GM12891 (cell line): ENCODE data around the gene TENM3. TPM values are rescaled to one million over a fixed set of nuclear protein-coding genes. Genes with fewer than 3 reads are reported as not detected.
"Not testable (repeated sequence)": the region's sequence is repeated elsewhere in the genome, so short reads cannot be mapped to it uniquely, and the experiment has no call there.

ENCODE experiments used
- DNase-seq: peaks from one replicate; pipeline ENCODE4 v3.0.0; 2011; ENCODE audit warnings: low spot score; ENCODE audit not compliant: insufficient read length
- FAIRE-seq: peaks from 2 replicates; lab custom pipeline; 2011; peaks lifted over from hg19 to GRCh38; lab: Jason Lieb, UNC
- PAX5 ChIP-seq: IDR thresholded peaks from 2 replicates; pipeline ENCODE4 v1.6.1; 2011; ENCODE audit warnings: low read length, moderate library complexity, mild to moderate bottlenecking; ENCODE audit not compliant: insufficient read depth, severe bottlenecking
- POLR2A ChIP-seq: IDR thresholded peaks from 2 replicates; pipeline ENCODE4 v1.6.1; 2011; ENCODE audit warnings: low read depth, low read length, control low read depth
- POLR2AphosphoS5 ChIP-seq: IDR thresholded peaks from 2 replicates; pipeline ENCODE4 v1.6.1; 2011; ENCODE audit warnings: low read depth, low read length, control low read depth
- POU2F2 ChIP-seq: IDR thresholded peaks from 2 replicates; pipeline ENCODE4 v1.6.1; 2011; ENCODE audit warnings: low read depth, mild to moderate bottlenecking, control low read depth, low read length, moderate library complexity
- SPI1 ChIP-seq: IDR thresholded peaks from 2 replicates; pipeline ENCODE4 v1.6.1; 2011; ENCODE audit warnings: low read depth, low read length, control low read depth
- TAF1 ChIP-seq: IDR thresholded peaks from 2 replicates; pipeline ENCODE4 v1.6.1; 2011; ENCODE audit warnings: low read depth, low read length, control low read depth
- polyA plus RNA-seq: library from polyadenylated mRNA; unstranded; fragments of >200 nt; gene quantifications from one replicate; pipeline ENCODE4 v1.2.1, GENCODE V29; 2012; ENCODE audit warnings: low read depth, missing spikeins, inconsistent platforms; ENCODE audit not compliant: missing spikeins

The TENM3 gene
- polyA plus RNA-seq, result 0.63 TPM

DNA sequence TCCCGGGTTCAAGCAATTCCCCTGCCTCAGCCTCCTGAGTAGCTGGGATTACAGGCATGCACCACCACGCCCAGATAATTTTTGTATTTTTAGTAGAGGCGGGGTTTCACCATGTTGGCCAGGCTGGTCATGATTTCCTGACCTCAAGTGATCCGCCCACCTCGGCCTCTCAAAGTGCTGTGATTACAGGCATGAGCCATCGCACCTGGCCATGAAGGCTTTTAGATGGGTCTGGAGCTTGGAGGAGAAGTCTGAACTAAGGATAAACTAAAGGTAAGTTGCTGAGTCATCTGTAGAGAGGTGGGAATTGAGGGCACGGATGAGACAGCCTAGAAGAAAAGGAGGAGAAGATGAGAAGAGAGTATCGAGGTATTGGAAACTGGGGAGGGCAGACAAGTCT, at the start of gene TENM3:
TSS of gene TENM3 (plus strand) at position 199 of the 400 bp plus-strand sequence. CDS start 80,619 bp downstream, outside the sequence.
- DNase-seq, FAIRE-seq: not testable (repeated sequence)

DNA sequence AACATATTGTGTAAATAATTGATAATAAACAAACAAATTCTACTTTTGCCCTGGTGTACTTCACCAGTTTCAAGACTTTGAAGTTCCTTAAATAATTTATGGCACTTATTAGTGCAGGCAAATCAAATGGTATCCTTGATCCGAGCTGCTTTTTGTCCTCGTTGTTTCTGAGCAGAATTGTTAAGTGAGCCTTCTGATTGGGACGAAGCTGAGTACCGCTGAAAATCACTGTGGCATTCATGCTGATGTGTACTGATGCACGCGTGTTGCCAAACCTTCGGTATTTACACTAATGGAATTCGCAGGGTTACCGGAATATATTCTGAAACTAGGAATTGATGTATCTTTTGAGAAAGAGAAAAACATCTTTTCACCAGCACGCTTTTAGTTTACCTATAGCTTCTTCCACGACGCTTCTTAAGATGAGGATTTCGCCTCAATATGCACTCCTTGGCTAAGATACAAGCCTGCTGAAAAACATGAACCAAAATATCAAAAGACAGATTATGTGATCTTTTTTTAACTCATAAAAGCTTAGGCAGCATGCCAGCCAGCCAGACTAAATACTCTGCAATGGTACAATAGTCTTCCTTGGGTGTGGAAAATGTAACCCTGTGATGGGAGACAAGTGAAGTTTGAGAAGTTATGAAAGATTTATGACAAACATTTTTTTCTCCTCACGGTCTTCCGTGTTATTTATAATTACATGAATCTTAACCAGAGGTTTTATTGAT, 48.9 kb upstream of the TENM3 start:
- DNase-seq, result no peak
- TF ChIP-seq SPI1, result no peak
- TF ChIP-seq POLR2AphosphoS5, result no peak
- no peak for TF ChIP-seq POLR2A
- TF ChIP-seq TAF1, result no peak
- TF ChIP-seq PAX5, result no peak
- no peak for TF ChIP-seq POU2F2
- FAIRE-seq, result no peak

DNA sequence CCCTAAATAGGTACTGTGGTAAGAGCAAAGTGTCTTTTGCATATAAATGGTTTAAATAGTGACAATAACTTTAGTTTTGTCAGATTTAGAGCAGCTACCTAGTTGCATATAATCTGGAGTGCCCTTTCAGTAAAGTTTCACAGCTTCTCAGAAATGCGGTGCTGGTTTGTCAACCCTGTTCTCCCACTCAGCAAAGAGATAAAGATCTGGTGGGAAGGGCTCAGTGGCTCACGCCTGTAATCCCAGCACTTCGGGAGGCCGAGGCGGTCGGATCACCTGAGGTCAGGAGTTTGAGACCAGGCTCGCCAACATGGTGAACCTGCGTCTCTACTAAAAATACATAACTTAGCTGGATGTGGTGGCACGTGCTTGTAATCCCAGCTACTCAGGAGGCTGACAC, 45.6 kb upstream of the TENM3 start:
- no peak for TF ChIP-seq PAX5
- DNase-seq (no peak), FAIRE-seq (no peak)

DNA sequence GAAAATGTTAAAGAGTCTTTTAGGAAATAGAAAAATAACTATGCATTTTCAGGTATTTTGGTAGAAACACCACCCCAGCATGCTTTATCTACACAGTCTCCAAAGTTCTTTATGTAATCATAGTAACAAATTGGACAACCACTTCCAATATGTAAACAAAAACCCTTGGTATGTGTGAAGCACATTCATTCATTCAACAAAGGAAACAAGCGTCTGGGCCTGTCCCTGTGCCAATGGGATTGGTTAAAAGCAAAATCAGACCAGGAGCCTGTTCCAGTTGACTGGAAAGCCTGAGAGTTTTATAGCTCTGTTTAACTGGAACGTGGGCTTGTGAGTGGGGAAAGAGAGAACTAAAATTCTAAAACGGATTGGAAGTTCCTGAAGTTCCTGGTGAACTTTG, 41.3 kb upstream of the TENM3 start:
- FAIRE-seq, result no peak

DNA sequence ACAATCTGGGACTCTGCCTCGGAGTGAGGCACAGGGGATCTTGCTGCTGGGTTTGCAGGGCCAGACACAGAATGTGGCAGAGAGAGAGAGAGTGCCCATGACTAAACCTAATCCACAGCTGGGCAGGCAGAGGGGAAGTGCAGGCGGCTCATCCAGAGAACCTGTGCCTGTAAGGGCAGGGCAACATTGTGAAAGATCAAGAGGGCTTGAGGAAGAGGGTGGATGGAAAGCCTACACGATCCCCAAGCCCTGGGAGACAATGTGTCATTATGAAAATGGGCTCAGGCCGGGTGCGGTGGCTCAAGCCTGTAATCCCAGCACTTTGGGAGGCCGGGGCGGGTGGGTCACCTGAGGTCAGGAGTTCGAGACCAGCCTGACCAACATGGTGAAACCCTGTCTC, 40.6 kb upstream of the TENM3 start:
- no peak for FAIRE-seq
- no peak for DNase-seq
- TF ChIP-seq POLR2AphosphoS5, result no peak
- no peak for TF ChIP-seq TAF1

More for the DNA sequence above, 41.3 kb upstream of the TENM3 start:
- no peak for DNase-seq
- TF ChIP-seq POU2F2 (no peak), POLR2AphosphoS5 (no peak), SPI1 (no peak), TAF1 (no peak), PAX5 (no peak), POLR2A (no peak)

DNA sequence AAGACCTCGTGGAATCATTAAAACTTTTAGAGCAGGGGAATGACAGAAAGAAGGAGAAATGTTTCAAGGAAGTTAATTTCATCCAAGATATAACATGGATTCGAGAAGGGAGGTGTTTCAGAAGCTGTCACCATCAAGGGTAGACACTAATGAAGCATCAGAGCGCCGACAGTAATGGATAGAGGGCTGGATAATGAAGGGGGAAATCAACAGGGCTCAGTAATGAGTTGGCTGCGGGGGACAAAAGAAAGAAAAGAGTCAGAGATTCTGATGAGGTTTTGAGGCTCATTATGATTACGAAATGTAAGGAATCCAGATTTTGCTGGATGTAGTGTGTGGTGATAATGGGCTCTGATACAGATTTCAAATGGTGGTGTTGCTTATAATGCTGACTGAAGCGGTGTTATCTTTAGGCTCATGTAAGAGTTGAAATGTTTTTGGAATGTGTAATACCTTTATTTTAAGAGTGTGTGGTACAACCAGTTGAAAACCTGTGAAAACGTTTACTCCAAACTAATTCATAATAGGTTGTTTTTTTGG, 39.3 kb upstream of the TENM3 start:
- FAIRE-seq, result no peak
- TF ChIP-seq TAF1 (no peak), POLR2A (no peak), POLR2AphosphoS5 (no peak), POU2F2 (no peak), PAX5 (no peak), SPI1 (no peak)
- DNase-seq, result no peak

DNA sequence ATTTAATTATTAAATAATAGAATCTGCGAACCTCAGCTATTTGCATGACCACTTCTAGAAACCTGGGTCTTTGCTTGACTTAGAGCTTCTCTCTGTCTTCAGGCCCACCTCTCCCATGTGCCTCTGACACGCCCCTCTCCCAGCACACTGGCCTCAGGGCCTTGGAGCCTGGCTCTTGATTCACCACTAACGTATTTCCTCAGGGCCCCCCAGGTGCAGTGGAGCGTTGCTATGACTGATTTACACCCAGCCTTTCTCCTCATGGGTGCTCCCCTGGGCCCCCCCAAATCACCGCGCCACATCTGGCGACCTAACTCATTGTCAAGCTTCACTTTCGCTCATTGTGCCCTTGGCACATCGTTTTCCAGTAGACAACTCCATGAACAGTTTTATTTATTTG, 37.9 kb upstream of the TENM3 start:
- TF ChIP-seq POLR2A (no peak), TAF1 (no peak), POU2F2 (no peak), SPI1 (no peak), PAX5 (no peak), POLR2AphosphoS5 (no peak)
- DNase-seq, result no peak
- no peak for FAIRE-seq

DNA sequence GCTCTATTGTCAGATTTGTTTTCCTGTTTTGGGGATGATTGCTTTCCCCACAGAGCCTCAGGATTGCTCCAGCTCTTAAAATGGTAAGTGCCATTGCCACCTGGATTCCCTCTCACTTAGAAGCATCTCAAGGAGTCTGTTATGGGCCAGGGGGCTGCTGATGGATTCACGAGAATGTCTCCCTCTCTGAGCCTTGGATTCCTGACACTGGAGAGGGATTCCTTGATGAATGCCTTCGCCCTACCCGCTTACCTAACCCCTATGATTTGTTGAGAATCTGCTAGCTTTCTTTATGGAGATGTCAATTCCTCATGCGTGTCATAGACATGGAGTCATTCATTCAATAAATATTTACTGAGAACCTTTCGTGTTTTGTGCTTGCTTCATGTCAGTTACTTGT, 36.9 kb upstream of the TENM3 start:
- TF ChIP-seq POU2F2 (no peak), POLR2A (no peak), POLR2AphosphoS5 (no peak)
- DNase-seq (no peak), FAIRE-seq (no peak)

DNA sequence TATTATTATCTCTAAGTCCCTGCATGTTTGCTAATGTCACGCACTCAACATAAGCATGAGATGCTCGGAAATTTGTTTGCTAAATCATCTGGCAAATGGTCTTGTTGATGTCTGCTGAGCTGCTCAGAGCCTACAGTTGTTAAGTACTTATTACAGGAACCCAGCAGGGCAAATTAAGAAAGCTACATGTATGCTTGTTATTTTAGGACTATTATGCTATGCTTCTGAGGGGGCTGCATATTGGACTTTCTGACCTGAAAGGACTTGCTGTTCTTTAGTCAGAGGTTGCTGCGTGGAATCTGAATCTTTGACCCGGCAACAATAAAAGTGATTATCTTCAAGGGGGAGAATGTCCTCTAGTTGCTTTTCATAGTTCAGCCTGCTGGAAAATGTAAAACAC, 36.3 kb upstream of the TENM3 start:
- no peak for DNase-seq
- FAIRE-seq, result no peak
- TF ChIP-seq TAF1 (no peak), POLR2A (no peak), POU2F2 (no peak), SPI1 (no peak), POLR2AphosphoS5 (no peak), PAX5 (no peak)

DNA sequence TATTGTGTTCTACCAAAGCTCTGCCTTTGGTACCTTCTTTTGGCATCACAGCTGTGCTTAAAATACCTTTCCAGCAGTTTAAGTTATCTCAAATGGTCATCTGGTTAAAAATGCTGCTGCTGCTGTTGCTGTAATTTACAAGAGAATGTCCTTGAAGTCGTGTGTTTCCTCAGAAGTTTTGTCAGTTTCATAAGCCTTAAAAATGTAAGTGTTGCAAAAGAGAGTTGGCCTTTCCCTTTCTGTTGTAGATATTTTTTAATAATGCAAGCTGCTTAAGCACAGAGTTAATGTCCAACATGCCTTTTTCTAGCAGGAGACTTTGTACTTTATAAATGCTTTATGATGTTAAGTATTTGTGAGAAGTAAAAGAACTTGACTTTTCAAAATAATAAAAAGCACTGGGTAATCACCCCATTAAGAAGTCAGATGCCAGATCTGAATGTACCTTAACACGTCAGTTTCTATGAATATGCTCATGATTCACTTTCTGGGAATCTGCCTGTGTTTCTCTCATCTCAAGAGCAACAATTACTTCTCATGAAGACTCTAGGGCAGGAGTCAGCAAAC, 35.3 kb upstream of the TENM3 start:
- no peak for DNase-seq
- FAIRE-seq, result no peak

DNA sequence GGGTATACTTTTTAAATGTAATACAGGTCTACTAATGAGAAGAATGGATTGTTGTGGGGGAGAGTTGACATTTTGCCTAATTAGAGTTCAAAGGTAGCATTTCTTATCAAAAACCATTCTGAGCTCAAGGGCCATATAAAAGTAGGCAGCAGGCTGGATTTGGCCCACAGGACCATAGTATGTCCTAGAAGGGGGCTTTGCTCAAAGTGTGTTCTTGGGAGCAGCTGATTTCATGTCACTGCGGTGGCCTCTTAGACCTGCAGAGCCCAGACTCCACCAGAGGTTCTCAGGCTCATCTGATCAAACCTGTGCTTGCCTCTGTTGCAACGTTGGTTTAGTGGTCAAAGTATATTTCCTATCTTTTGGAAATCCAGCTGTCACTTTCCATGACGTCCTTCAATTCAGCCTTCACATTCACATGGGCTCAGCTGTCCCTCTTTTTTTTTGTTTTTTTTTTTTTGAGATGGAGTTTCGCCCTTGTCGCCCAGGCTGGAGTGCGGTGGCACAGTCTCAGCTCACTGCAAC, 34.6 kb upstream of the TENM3 start:
- DNase-seq (no peak), FAIRE-seq (no peak)
- TF ChIP-seq POLR2AphosphoS5 (no peak), SPI1 (no peak), POU2F2 (no peak), POLR2A (no peak), TAF1 (no peak), PAX5 (no peak)

More for the DNA sequence above, 35.3 kb upstream of the TENM3 start:
- TF ChIP-seq SPI1 (no peak), POLR2A (no peak), POLR2AphosphoS5 (no peak), TAF1 (no peak), PAX5 (no peak), POU2F2 (no peak)
